Esophagus muscularis mucosa (tissue), 4 donors: ENCODE results near the gene AUP1. TPM values are rescaled to one million over a fixed set of nuclear protein-coding genes. Genes with fewer than 3 reads are reported as not detected.

Experiments
- DNase-seq: peaks from one replicate; pipeline ENCODE4 v3.0.0-alpha.2; 2017; ENCODE audit errors: extremely low spot score
- H3K27ac ChIP-seq, 4 donors: fragments of 200-600 bp; sonication (generic); replicated peaks in 1 of 4; 1 replicate in 3 of 4; 2 replicates in 1 of 4; pipeline ENCODE4 v1.5.1; 2016 to 2019; ENCODE audit warnings: mild to moderate bottlenecking in 1 of 4
- H3K27me3 ChIP-seq, 4 donors: fragments of 200-600 bp; sonication (generic); one replicate each; pipeline versions ENCODE4 v1.5.1 to v1.6.0; 2016 to 2019
- H3K36me3 ChIP-seq, 4 donors: fragments of 200-600 bp; sonication (generic); one replicate each; pipeline ENCODE4 v1.5.1; 2016 to 2019
- H3K4me1 ChIP-seq, 4 donors: fragments of 200-600 bp; sonication (generic); one replicate each; pipeline ENCODE4 v1.5.1; 2016 to 2019
- H3K4me3 ChIP-seq, 4 donors: fragments of 200-600 bp; sonication (generic); 1 replicate in 2 of 4; 2 replicates in 2 of 4; pipeline ENCODE4 v1.5.1; 2016 to 2019; ENCODE audit warnings: mild to moderate bottlenecking in 4 of 4, moderate library complexity in 1 of 4
- H3K9me3 ChIP-seq, 4 donors: fragments of 200-600 bp; sonication (generic); 1 replicate in 3 of 4; 2 replicates in 1 of 4; pipeline ENCODE4 v1.5.1; 2016 to 2019
- EP300 ChIP-seq: sonication (generic); formaldehyde crosslinking; IDR thresholded peaks from one replicate; pipeline ENCODE4 v1.6.1; 2017; ENCODE audit warnings: antibody characterized with exemption
- POLR2A ChIP-seq: fragments of 450-650 bp; IDR thresholded peaks from one replicate; pipeline ENCODE4 v1.6.1; 2017; ENCODE audit warnings: antibody characterized with exemption, moderate library complexity, mild to moderate bottlenecking, low read depth
- POLR2AphosphoS5 ChIP-seq, 2 donors: sonication (generic); formaldehyde crosslinking; IDR thresholded peaks; one replicate each; pipeline ENCODE4 v1.6.1; 2017; ENCODE audit warnings: antibody characterized with exemption in 2 of 2
- WGBS: methylation state at CpG from one replicate; pipeline ENCODE4 v1.1.5; 2018; 5-methylcytosine and 5-hydroxymethylcytosine counted together
- intact Hi-C: fragments of 100-400 bp; cut with DNase I; formaldehyde crosslinking; loops from one replicate; pipeline ENCODE4 v1.15.1; 2023
- total RNA-seq, 4 donors: library from RNA; depleted of rRNA; stranded (reverse); fragments of >200 nt; gene quantifications; one replicate each; pipeline versions ENCODE4 v1.1.0 to v1.2.1, GENCODE V29; 2016
- TF ChIP-seq, protein P1 (sequence below), 3 experiments: fragments of 200-600 bp in 2 of 3; fragments of 450-650 bp in 1 of 3; sonication (generic) in 2 of 3; IDR thresholded peaks; one replicate each; pipeline ENCODE4 v1.5.1; 2017 to 2019; ENCODE audit warnings: antibody characterized with exemption in 3 of 3, mild to moderate bottlenecking in 2 of 3, moderate library complexity in 1 of 3

AUP1 gene
- total RNA-seq, 4 donors from 2014 or later = 83.6 to 95.1 (median 89.6) TPM

GRCh38 chr2:74507145-74507925, 22.2 kb downstream of the AUP1 start, which contains the start of gene PCGF1:
Gene PCGF1, minus strand, starts transcription at chr2:74507695. Its CDS starts 27 bp downstream, at chr2:74507668.
- peak; percentile 100 for DNase-seq
- 3% methylated on average over 27 of the region's 56 CpGs for WGBS
- Histone ChIP-seq H3K27ac (peak within 1 kb of the TSS; percentile 92 to 99 (median 99)), H3K27me3 (peaks cover 0 to 75% (median 23%) of the 10 kb centered on the region in 4 donors), H3K4me1 (peaks cover 34 to 55% (median 50%) of the 10 kb centered on the region in 4 donors), H3K4me3 (peak within 1 kb of the TSS; percentile 71 to 99 (median 86)), H3K36me3 (peaks cover 0 to 21% (median 18%) of the 10 kb centered on the region in 4 donors), H3K9me3 (no peaks in the 10 kb centered on the region)
- TF ChIP-seq POLR2A (no peak), EP300 (no peak), POLR2AphosphoS5 (IDR thresholded peaks at IDR 0.05) (peak; percentile 78 to 86)
- TF ChIP-seq, protein P1, sequence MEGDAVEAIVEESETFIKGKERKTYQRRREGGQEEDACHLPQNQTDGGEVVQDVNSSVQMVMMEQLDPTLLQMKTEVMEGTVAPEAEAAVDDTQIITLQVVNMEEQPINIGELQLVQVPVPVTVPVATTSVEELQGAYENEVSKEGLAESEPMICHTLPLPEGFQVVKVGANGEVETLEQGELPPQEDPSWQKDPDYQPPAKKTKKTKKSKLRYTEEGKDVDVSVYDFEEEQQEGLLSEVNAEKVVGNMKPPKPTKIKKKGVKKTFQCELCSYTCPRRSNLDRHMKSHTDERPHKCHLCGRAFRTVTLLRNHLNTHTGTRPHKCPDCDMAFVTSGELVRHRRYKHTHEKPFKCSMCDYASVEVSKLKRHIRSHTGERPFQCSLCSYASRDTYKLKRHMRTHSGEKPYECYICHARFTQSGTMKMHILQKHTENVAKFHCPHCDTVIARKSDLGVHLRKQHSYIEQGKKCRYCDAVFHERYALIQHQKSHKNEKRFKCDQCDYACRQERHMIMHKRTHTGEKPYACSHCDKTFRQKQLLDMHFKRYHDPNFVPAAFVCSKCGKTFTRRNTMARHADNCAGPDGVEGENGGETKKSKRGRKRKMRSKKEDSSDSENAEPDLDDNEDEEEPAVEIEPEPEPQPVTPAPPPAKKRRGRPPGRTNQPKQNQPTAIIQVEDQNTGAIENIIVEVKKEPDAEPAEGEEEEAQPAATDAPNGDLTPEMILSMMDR (IDR thresholded peaks at IDR 0.05) = peak in 2 of 3 experiments; percentile 29 to 30
- intact Hi-C loops = no loop called here

DNA sequence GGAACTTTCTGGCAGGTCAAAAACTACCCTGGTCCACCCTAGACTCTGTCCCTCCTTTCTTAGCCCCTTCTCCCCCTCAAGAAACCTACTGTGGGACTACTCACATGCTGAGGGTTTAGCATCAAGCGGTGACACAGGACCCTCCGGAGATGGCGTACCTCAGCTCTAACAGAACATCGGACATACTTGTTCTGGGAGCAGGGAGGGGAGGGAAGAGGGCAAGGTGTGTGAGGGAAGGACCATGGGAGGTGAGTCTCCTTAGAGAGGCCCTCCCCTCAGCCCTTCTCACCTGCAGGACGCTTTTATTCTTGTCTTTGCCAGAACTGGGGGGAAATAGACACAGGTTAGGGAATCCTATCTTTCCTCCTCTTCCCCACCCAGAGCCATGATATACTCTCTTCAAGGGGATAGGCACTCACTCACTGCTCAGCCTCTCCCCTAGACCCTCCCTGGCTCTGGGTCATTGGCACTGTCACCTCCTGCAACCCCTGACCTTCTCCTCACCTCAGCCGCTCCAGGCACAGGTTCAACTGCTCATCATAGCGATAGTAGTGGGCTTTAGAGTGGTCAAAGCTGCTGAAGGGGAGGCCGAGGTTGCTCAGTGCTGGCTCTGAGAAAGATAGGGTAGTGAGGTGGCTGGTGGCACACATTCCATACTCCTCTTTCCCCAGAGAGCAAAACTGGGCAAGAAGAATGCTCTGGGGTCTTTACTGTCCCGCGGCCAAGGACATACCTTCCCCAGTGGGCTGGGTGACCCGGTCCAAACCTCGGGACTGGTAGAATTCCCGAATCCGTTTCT, 23.9 kb downstream of the AUP1 start:
- Histone ChIP-seq H3K36me3 (peaks cover 0 to 21% (median 18%) of the 10 kb centered on the region in 4 donors), H3K9me3 (no peaks in the 10 kb centered on the region), H3K27me3 (peaks cover 0 to 75% (median 18%) of the 10 kb centered on the region in 4 donors), H3K4me1 (peaks cover 36 to 58% (median 54%) of the 10 kb centered on the region in 4 donors), H3K4me3 (peak overlapping the region in 1 of 4 donors; percentile 99), H3K27ac (no peak overlapping the region)
- intact Hi-C loops = no loop called here
- TF ChIP-seq EP300 (no peak), POLR2AphosphoS5 (IDR thresholded peaks at IDR 0.05) (no peak), POLR2A (no peak)
- TF ChIP-seq, protein P1 (IDR thresholded peaks at IDR 0.05) = no peak
- 93% methylated on average over 14 of the region's 14 CpGs for WGBS
- DNase-seq = no peak

DNA sequence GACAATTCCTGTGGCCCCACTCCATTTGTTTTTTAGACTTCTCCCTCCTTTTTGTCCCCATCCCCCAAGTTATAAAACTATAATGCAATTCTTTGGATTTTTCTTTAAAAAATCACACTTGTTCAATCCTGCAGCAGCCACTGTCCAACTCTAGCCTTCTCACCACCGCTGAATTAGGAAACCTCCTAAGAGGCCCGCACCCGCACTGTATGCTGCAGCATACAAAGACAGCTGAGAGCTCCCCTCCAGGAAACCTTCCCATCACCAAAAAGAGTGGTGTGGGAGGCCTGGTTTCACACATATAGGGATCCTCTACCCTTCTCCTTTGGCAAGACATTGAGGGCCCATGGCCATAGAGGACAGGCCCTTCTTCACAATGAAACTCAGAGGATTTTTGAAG, 24.9 kb downstream of the AUP1 start:
- peak overlapping the region in 1 of 4 donors; percentile 56 for H3K4me3 ChIP-seq
- H3K36me3 ChIP-seq = peaks cover 0 to 21% (median 18%) of the 10 kb centered on the region in 4 donors
- DNase-seq = no peak
- no peaks in the 10 kb centered on the region for H3K9me3 ChIP-seq
- TF ChIP-seq EP300 (no peak), POLR2A (no peak), POLR2AphosphoS5 (IDR thresholded peaks at IDR 0.05) (no peak)
- TF ChIP-seq, protein P1 (IDR thresholded peaks at IDR 0.05) = no peak
- H3K4me1 ChIP-seq = peaks cover 39 to 63% (median 57%) of the 10 kb centered on the region in 4 donors
- 96% methylated on average over 3 of the region's 3 CpGs for WGBS
- H3K27ac ChIP-seq = no peak overlapping the region
- intact Hi-C loops = no loop called here
- H3K27me3 ChIP-seq = peaks cover 0 to 75% (median 28%) of the 10 kb centered on the region in 4 donors

DNA sequence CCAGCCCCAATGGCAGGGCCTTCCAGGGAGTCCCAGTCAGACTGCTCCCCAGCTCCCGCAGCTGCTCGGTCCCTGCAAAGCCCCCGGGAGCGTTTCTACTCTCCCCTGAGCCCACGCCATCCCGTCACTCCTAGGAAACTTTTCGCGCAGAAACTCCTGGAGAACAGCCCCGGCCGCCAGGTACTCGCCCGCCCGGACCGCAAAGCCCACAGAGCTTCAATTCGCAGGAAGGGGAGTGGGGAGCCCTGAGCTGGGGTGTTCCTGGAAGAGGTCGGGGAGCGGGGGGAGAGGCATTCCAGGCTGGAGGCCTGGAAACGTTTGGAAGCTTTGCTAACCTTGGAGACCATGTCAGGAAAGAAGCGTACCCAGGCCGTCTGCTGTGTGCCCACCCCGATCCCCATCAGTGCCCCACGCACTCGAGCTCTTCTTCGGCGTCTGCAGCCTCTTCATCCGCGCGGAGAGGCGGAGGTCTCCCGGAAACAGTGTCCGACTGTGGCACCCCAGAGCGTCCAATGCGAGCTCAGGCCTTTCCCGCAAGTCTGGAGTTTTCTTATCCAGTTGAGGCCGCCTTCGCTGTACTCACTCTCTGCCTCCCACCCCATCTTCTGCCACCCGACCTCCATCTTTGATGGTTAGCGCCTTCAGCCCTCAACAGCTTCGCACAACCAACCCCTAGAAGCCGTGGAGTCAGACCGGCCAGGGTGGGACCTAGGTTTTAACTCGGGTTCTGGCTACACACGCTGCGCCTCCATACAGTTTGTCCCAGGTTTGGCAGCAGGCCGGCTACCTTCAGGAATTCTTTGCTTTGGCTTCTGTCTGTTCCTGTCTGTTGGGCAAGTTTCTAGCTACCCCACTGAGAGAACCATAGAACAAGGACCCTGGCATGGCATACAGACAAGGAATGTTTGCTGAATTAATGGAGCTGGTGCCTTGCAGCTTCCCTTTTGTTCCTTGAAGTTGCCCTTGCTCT, 25.7 kb downstream of the AUP1 start:
- H3K27ac ChIP-seq = peak overlapping the region; percentile 58 to 77 (median 72)
- DNase-seq = no peak
- intact Hi-C loops = loop anchor here (2.0 kb wide), 1 partner anchor 25 kb away; the partner anchor contains the start of genes AUP1 and HTRA2
- peaks cover 0 to 21% (median 18%) of the 10 kb centered on the region in 4 donors for H3K36me3 ChIP-seq
- 56% methylated on average over 26 of the region's 45 CpGs for WGBS
- H3K4me1 ChIP-seq = peaks cover 47 to 71% (median 65%) of the 10 kb centered on the region in 4 donors
- TF ChIP-seq POLR2AphosphoS5 (IDR thresholded peaks at IDR 0.05) = no peak
- TF ChIP-seq EP300 = no peak
- TF ChIP-seq, protein P1 (IDR thresholded peaks at IDR 0.05) = no peak
- peaks cover 0 to 78% (median 36%) of the 10 kb centered on the region in 4 donors for H3K27me3 ChIP-seq
- no peaks in the 10 kb centered on the region for H3K9me3 ChIP-seq
- peak overlapping the region; percentile 52 to 66 (median 56) for H3K4me3 ChIP-seq
